Measurements from ENCODE around the gene PARD3B. TPM values are rescaled to one million over a fixed set of nuclear protein-coding genes. Genes with fewer than 3 reads are reported as not detected.

PARD3B gene
- total and polyA plus RNA-seq, 9 donors: 6.4 to 15.3 (median 7.5) TPM

GRCh38 chr2:205030695-205031094, 485.4 kb downstream of the PARD3B start:
- WGBS (ENCODE audit: insufficient coverage): no CpG with 5 or more reads among the region's 1 CpG
- Histone ChIP-seq H3K36me3 (ENCODE audit: control insufficient read depth, insufficient read depth, low read length) (no peaks in the 10 kb centered on the region), H3K9me3 (replicated peaks; ENCODE audit: control insufficient read depth, low read depth, low read length) (no peaks in the 10 kb centered on the region), H3K4me3 (ENCODE audit: low read length) (no peak overlapping the region), H3K4me1 (ENCODE audit: control insufficient read depth, insufficient read depth, low read length) (no peaks in the 10 kb centered on the region), H3K27me3 (ENCODE audit: control insufficient read depth, insufficient read depth, low read length) (no peaks in the 10 kb centered on the region), H3K27ac (ENCODE audit: low read length) (no peak overlapping the region)
- DNase-seq: no peak

GRCh38 chr2:205032093-205032551, 486.8 kb downstream of the PARD3B start:
- Histone ChIP-seq H3K36me3 (ENCODE audit: control insufficient read depth, insufficient read depth, low read length) (no peaks in the 10 kb centered on the region), H3K9me3 (replicated peaks; ENCODE audit: control insufficient read depth, low read depth, low read length) (no peaks in the 10 kb centered on the region), H3K27ac (ENCODE audit: low read length) (no peak overlapping the region), H3K27me3 (ENCODE audit: control insufficient read depth, insufficient read depth, low read length) (no peaks in the 10 kb centered on the region), H3K4me1 (ENCODE audit: control insufficient read depth, insufficient read depth, low read length) (no peaks in the 10 kb centered on the region), H3K4me3 (ENCODE audit: low read length) (no peak overlapping the region)
- DNase-seq: peak; percentile 17
- 43% methylated on average over 4 of the region's 4 CpGs for WGBS (ENCODE audit: insufficient coverage)

GRCh38 chr2:205033431-205033830, 488.2 kb downstream of the PARD3B start:
- Histone ChIP-seq H3K27me3 (ENCODE audit: control insufficient read depth, insufficient read depth, low read length) (no peaks in the 10 kb centered on the region), H3K27ac (ENCODE audit: low read length) (no peak overlapping the region), H3K4me1 (ENCODE audit: control insufficient read depth, insufficient read depth, low read length) (no peaks in the 10 kb centered on the region), H3K4me3 (ENCODE audit: low read length) (no peak overlapping the region), H3K36me3 (ENCODE audit: control insufficient read depth, insufficient read depth, low read length) (no peaks in the 10 kb centered on the region), H3K9me3 (replicated peaks; ENCODE audit: control insufficient read depth, low read depth, low read length) (no peaks in the 10 kb centered on the region)
- WGBS (ENCODE audit: insufficient coverage): 50% methylated on average over 1 of the region's 2 CpGs
- no peak for DNase-seq

DNA sequence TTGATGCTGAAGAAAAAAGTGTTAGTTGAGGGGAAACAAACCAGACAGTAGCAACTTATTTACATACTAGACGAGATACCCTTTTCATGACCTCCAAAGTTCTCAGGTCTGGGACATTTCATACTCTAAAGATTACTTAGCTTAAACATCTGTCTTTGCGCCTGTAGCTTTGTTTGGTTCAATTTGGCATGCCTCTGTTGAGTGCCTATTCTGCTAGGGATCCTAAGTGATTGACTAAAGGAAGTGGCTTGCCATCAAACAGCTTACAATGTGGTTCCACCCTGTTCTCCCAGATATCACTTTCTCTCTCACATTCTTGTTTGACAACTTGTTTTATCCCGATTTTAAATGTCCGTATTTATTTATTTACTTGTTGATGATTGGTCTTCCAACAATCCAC, 488.8 kb downstream of the PARD3B start:
- no peak for DNase-seq
- no peak overlapping the region for H3K4me3 ChIP-seq (ENCODE audit: low read length)
- WGBS (ENCODE audit: insufficient coverage): no CpG with 5 or more reads among the region's 4 CpGs

DNA sequence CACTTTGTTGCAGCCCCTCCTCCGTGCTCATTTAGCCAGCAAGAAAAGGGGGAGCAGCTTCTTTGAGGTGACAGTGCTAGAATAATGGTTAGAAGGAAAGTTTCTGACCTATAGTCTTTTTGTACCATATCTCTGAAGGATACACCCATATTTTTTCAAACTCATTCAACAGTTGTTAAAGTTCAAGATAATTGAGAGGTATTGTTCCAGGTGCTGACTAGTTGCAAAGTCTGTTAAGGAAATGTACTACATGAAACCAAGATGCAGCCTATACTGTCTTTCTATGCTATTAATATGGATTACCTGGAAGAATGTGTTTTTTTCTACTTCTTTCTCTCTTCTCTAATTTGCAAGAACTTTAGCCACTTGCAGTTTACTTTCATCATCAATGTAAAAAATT, 495.0 kb downstream of the PARD3B start:
- WGBS (ENCODE audit: insufficient coverage): no CpG with 5 or more reads among the region's 1 CpG
- Histone ChIP-seq H3K27ac (ENCODE audit: low read length) (no peak overlapping the region), H3K4me3 (ENCODE audit: low read length) (no peak overlapping the region), H3K4me1 (ENCODE audit: control insufficient read depth, insufficient read depth, low read length) (no peaks in the 10 kb centered on the region), H3K27me3 (ENCODE audit: control insufficient read depth, insufficient read depth, low read length) (no peaks in the 10 kb centered on the region), H3K36me3 (ENCODE audit: control insufficient read depth, insufficient read depth, low read length) (no peaks in the 10 kb centered on the region), H3K9me3 (replicated peaks; ENCODE audit: control insufficient read depth, low read depth, low read length) (no peaks in the 10 kb centered on the region)
- no peak for DNase-seq

More for the DNA sequence above, 488.8 kb downstream of the PARD3B start:
- no peaks in the 10 kb centered on the region for H3K27me3 ChIP-seq (ENCODE audit: control insufficient read depth, insufficient read depth, low read length)
- H3K27ac ChIP-seq (ENCODE audit: low read length): no peak overlapping the region
- H3K9me3 ChIP-seq (replicated peaks; ENCODE audit: control insufficient read depth, low read depth, low read length): no peaks in the 10 kb centered on the region
- no peaks in the 10 kb centered on the region for H3K4me1 ChIP-seq (ENCODE audit: control insufficient read depth, insufficient read depth, low read length)
- no peaks in the 10 kb centered on the region for H3K36me3 ChIP-seq (ENCODE audit: control insufficient read depth, insufficient read depth, low read length)

DNA sequence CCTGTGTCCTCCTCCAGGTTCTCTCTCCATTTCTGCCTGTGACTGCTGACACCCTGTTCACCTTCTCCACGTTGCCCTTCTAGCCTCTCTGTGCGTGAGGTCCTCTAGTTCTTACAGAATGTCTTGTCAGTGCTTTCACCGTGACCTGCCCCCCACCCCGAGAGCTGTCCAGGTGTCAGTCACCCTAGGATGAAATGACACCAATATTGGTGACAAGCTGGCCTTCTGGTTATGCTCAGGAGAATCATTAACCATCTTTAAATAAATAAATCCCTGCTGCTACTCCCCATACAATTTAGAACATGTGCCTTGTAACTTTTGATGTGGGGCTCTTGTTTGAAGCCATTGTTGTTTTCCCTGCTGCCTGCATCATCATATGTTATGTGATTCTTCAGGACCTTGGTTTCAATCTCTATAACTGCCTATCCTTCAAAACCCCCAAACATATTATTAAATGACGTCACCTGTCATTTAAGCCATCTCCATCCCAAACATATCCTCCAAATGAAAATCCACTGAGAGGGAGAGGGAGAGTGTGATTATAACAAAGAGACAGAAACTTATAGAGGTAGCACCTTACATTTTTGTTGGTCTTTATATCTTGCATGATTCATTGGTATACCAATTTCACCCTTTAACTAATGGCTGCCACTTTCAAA, 496.3 kb downstream of the PARD3B start:
- Histone ChIP-seq H3K4me1 (ENCODE audit: control insufficient read depth, insufficient read depth, low read length) (no peaks in the 10 kb centered on the region), H3K27ac (ENCODE audit: low read length) (no peak overlapping the region), H3K27me3 (ENCODE audit: control insufficient read depth, insufficient read depth, low read length) (no peaks in the 10 kb centered on the region), H3K4me3 (ENCODE audit: low read length) (no peak overlapping the region), H3K9me3 (replicated peaks; ENCODE audit: control insufficient read depth, low read depth, low read length) (no peaks in the 10 kb centered on the region), H3K36me3 (ENCODE audit: control insufficient read depth, insufficient read depth, low read length) (no peaks in the 10 kb centered on the region)
- no peak for DNase-seq
- WGBS (ENCODE audit: insufficient coverage): 71% methylated on average over 3 of the region's 5 CpGs

GRCh38 chr2:205043285-205043684, 498.0 kb downstream of the PARD3B start:
- Histone ChIP-seq H3K4me3 (ENCODE audit: low read length) (no peak overlapping the region), H3K36me3 (ENCODE audit: control insufficient read depth, insufficient read depth, low read length) (no peaks in the 10 kb centered on the region), H3K4me1 (ENCODE audit: control insufficient read depth, insufficient read depth, low read length) (no peaks in the 10 kb centered on the region), H3K27ac (ENCODE audit: low read length) (no peak overlapping the region), H3K9me3 (replicated peaks; ENCODE audit: control insufficient read depth, low read depth, low read length) (no peaks in the 10 kb centered on the region), H3K27me3 (ENCODE audit: control insufficient read depth, insufficient read depth, low read length) (no peaks in the 10 kb centered on the region)
- no peak for DNase-seq

DNA sequence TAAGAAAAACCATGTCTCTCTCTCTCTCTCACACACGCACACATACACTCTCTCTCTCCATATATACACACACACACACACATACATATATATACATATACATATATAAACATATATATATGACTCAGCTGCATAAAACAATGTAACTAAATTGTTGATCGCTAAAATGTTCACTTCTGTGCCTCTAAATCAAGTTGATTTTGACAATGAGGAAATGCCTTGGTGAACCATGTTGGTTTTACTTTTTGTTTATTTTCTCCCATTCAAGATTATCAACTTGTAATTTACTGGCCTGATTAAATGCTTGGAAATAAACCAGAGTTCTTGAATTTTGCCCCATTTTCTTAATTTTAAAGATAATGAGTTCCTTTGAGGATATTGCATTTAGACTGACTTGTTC, 500.4 kb downstream of the PARD3B start:
- DNase-seq: no peak
- no peaks in the 10 kb centered on the region for H3K27me3 ChIP-seq (ENCODE audit: control insufficient read depth, insufficient read depth, low read length)
- no peaks in the 10 kb centered on the region for H3K9me3 ChIP-seq (replicated peaks; ENCODE audit: control insufficient read depth, low read depth, low read length)
- H3K36me3 ChIP-seq (ENCODE audit: control insufficient read depth, insufficient read depth, low read length): no peaks in the 10 kb centered on the region
- no peaks in the 10 kb centered on the region for H3K4me1 ChIP-seq (ENCODE audit: control insufficient read depth, insufficient read depth, low read length)
- WGBS (ENCODE audit: insufficient coverage): no CpG with 5 or more reads among the region's 2 CpGs
- no peak overlapping the region for H3K4me3 ChIP-seq (ENCODE audit: low read length)
- H3K27ac ChIP-seq (ENCODE audit: low read length): no peak overlapping the region

DNA sequence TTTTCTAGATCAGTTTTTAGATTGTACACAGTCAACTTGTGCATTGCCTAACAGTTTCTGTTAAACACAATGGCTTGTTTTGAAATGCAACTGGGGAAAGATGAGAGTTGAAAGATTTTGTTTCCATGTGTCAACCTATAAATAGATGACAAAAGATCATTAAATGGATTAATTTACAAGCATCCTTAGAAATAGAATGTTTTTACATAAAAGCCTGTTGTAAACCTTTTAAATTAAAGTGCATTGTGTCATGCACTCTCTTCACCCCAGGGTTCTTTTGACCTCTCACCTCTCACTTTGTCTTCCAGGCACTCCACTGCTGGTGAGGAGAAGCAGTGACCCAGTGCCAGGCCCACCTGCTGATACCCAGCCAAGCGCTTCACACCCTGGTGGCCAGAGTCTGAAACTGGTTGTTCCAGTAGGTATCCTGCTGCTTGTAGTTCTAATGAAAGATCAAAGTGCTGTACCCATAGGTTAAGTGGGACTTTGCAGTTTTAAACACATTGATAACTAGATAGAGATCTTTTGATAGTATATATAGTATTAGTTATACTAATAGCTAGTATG, 502.1 kb downstream of the PARD3B start:
- H3K27me3 ChIP-seq (ENCODE audit: control insufficient read depth, insufficient read depth, low read length): no peaks in the 10 kb centered on the region
- no peak overlapping the region for H3K27ac ChIP-seq (ENCODE audit: low read length)
- 50% methylated on average over 1 of the region's 1 CpG for WGBS (ENCODE audit: insufficient coverage)
- DNase-seq: no peak
- no peaks in the 10 kb centered on the region for H3K4me1 ChIP-seq (ENCODE audit: control insufficient read depth, insufficient read depth, low read length)
- no peak overlapping the region for H3K4me3 ChIP-seq (ENCODE audit: low read length)
- H3K36me3 ChIP-seq (ENCODE audit: control insufficient read depth, insufficient read depth, low read length): no peaks in the 10 kb centered on the region
- no peaks in the 10 kb centered on the region for H3K9me3 ChIP-seq (replicated peaks; ENCODE audit: control insufficient read depth, low read depth, low read length)

GRCh38 chr2:205051417-205051816, 506.1 kb downstream of the PARD3B start:
- no peak overlapping the region for H3K27ac ChIP-seq (ENCODE audit: low read length)
- H3K4me1 ChIP-seq (ENCODE audit: control insufficient read depth, insufficient read depth, low read length): no peaks in the 10 kb centered on the region
- no peak overlapping the region for H3K4me3 ChIP-seq (ENCODE audit: low read length)
- no peak for DNase-seq
- H3K9me3 ChIP-seq (replicated peaks; ENCODE audit: control insufficient read depth, low read depth, low read length): no peaks in the 10 kb centered on the region
- no peaks in the 10 kb centered on the region for H3K36me3 ChIP-seq (ENCODE audit: control insufficient read depth, insufficient read depth, low read length)
- no peaks in the 10 kb centered on the region for H3K27me3 ChIP-seq (ENCODE audit: control insufficient read depth, insufficient read depth, low read length)

GRCh38 chr2:205052781-205053180, 507.5 kb downstream of the PARD3B start:
- Histone ChIP-seq H3K9me3 (replicated peaks; ENCODE audit: control insufficient read depth, low read depth, low read length) (no peaks in the 10 kb centered on the region), H3K27me3 (ENCODE audit: control insufficient read depth, insufficient read depth, low read length) (no peaks in the 10 kb centered on the region), H3K4me3 (ENCODE audit: low read length) (no peak overlapping the region), H3K36me3 (ENCODE audit: control insufficient read depth, insufficient read depth, low read length) (no peaks in the 10 kb centered on the region), H3K27ac (ENCODE audit: low read length) (no peak overlapping the region), H3K4me1 (ENCODE audit: control insufficient read depth, insufficient read depth, low read length) (no peaks in the 10 kb centered on the region)
- no peak for DNase-seq
- WGBS (ENCODE audit: insufficient coverage): no CpG with 5 or more reads among the region's 2 CpGs
